Right lobe of liver (tissue), 6 donors: ENCODE data around the gene IL36G. TPM values are rescaled to one million over a fixed set of nuclear protein-coding genes. Genes with fewer than 3 reads are reported as not detected.

ENCODE experiments used
- ATAC-seq, 4 donors: fragments of 200-7000 bp; cut with Tn5 transposase; one replicate each; pipeline ENCODE4 v1.9.1; 2020; ENCODE audit warnings: mild to moderate bottlenecking in 4 of 4, moderate library complexity in 4 of 4
- DNase-seq, 3 donors: peaks; one replicate each; pipeline ENCODE4 v3.0.0-alpha.2; 2020
- H3K27ac ChIP-seq, 3 donors: fragments of 200-600 bp; one replicate each; pipeline ENCODE4 v1.8.0; 2022
- H3K27me3 ChIP-seq, 2 donors: fragments of 200-600 bp; one replicate each; pipeline ENCODE4 v1.8.0; 2022
- H3K36me3 ChIP-seq, 4 donors: fragments of 200-600 bp; sonication (generic) in 1 of 4; one replicate each; pipeline versions ENCODE4 v1.5.1 to v1.8.0; 2017 to 2022; ENCODE audit warnings: control low read depth in 1 of 4
- H3K4me1 ChIP-seq, 4 donors: fragments of 200-600 bp; sonication (generic) in 1 of 4; one replicate each; pipeline versions ENCODE4 v1.5.1 to v1.8.0; 2017 to 2022; ENCODE audit warnings: control low read depth in 1 of 4
- H3K4me3 ChIP-seq, 3 donors: fragments of 200-600 bp; one replicate each; pipeline ENCODE4 v1.8.0; 2022
- H3K9me3 ChIP-seq, 4 donors: fragments of 200-600 bp; sonication (generic) in 1 of 4; one replicate each; pipeline versions ENCODE4 v1.5.1 to v1.8.0; 2017 to 2022; ENCODE audit warnings: control low read depth in 1 of 4
- POLR2A ChIP-seq: fragments of 450-650 bp; IDR thresholded peaks from one replicate; pipeline ENCODE4 v1.6.1; 2017; ENCODE audit warnings: antibody characterized with exemption, mild to moderate bottlenecking
- WGBS: methylation state at CpG from one replicate; pipeline ENCODE4 v1.1.6; 2018; ENCODE audit warnings: low coverage, low lambda C conversion rate; ENCODE audit not compliant: insufficient coverage; ENCODE audit errors: missing lambda C conversion rate; 5-methylcytosine and 5-hydroxymethylcytosine counted together
- intact Hi-C, 2 donors: fragments of 100-400 bp; cut with DNase I; formaldehyde crosslinking; loops; one replicate each; pipeline versions ENCODE4 v1.11.2 to v1.14.1; 2022
- total RNA-seq, 6 experiments: library from RNA; depleted of rRNA in 2 of 6; stranded (reverse); fragments of >200 nt in 2 of 6; fragmentation: NEBNext Ultra II Directional in 3 of 6; extraction: Animal tissue kit (Norgen Biotek cat#: 25700) in 3 of 6; gene quantifications; one replicate each; pipeline versions ENCODE4 v1.1.0 to v1.2.4, GENCODE V29; 2016 to 2023
- TF ChIP-seq, protein P1 (sequence below), 4 donors: fragments of 200-600 bp in 3 of 4; fragments of 450-650 bp in 1 of 4; IDR thresholded peaks; one replicate each; pipeline versions ENCODE4 v1.5.1 to v1.8.0; 2016 to 2022; ENCODE audit warnings: antibody characterized with exemption in 4 of 4, mild to moderate bottlenecking in 2 of 4
- donor health status: DM: no; HTN: yes; CAD: no.
- donor health status: DM: no; HTN: no; CAD: no.
- donor health status: DM: no; HTN: no; CAD: no.
- donor health status: DM: no; HTN: yes; CAD: no.
- donor health status: DM: no; HTN: yes; CAD: no.

IL36G gene
- total RNA-seq, 6 experiments from 2014 or later, result not detected

DNA sequence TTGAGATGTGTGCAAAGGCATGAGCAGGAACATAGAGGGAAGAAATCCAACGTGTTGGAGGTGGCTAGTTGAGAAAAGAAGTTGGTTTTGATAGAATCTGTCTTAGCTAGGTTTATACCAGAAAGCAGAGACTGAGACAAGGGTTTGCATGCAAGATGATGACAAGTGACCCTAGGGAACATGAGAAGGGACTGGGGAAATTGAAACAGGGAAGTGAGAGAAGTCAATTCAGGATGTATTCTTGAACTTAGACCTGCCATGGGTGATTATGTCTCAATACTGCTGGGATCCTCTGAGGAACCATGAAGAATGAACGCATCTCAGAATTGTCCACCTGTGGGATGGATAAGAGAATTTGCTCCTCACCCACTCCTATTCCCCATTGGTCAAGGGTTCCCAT is 47.9 kb downstream of the IL36G start:
- Histone ChIP-seq H3K4me3 (no peak overlapping the region), H3K27ac (no peak overlapping the region), H3K4me1 (no peaks in the 10 kb centered on the region), H3K9me3 (no peaks in the 10 kb centered on the region), H3K36me3 (no peaks in the 10 kb centered on the region), H3K27me3 (no peaks in the 10 kb centered on the region)
- WGBS, result 7% methylated on average over 1 of the region's 2 CpGs
- TF ChIP-seq POLR2A, result no peak
- TF ChIP-seq, protein P1, sequence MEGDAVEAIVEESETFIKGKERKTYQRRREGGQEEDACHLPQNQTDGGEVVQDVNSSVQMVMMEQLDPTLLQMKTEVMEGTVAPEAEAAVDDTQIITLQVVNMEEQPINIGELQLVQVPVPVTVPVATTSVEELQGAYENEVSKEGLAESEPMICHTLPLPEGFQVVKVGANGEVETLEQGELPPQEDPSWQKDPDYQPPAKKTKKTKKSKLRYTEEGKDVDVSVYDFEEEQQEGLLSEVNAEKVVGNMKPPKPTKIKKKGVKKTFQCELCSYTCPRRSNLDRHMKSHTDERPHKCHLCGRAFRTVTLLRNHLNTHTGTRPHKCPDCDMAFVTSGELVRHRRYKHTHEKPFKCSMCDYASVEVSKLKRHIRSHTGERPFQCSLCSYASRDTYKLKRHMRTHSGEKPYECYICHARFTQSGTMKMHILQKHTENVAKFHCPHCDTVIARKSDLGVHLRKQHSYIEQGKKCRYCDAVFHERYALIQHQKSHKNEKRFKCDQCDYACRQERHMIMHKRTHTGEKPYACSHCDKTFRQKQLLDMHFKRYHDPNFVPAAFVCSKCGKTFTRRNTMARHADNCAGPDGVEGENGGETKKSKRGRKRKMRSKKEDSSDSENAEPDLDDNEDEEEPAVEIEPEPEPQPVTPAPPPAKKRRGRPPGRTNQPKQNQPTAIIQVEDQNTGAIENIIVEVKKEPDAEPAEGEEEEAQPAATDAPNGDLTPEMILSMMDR (IDR thresholded peaks at IDR 0.05), result no peak
- DNase-seq (no peak), ATAC-seq (no peak)
- intact Hi-C loops, result no loop called here

DNA sequence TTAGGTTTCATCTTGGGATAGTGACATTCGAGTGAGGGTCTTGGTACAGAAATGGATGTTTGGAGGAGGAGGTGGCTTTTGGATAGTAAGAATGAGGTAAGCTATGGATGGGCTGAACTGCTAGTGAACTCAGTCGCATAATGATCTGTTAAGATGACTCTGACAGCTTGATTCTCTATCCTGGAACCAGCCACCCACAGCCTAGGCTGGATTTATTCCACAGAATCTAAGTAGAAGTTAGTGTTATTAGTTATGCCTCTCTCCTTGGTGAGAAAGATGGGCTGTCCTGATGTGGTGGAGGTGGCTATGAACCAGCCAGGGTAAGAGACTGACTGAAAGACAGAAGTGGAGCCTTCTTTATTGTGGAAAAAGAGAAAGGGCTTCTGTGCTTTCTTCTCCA is 49.9 kb downstream of the IL36G start:
- Histone ChIP-seq H3K9me3 (no peaks in the 10 kb centered on the region), H3K27me3 (no peaks in the 10 kb centered on the region), H3K4me1 (no peaks in the 10 kb centered on the region), H3K36me3 (no peaks in the 10 kb centered on the region), H3K4me3 (no peak overlapping the region), H3K27ac (no peak overlapping the region)
- WGBS, result 48% methylated on average over 2 of the region's 2 CpGs
- TF ChIP-seq POLR2A, result no peak
- TF ChIP-seq, protein P1 (IDR thresholded peaks at IDR 0.05), result no peak
- ATAC-seq (no peak), DNase-seq (no peak)
- intact Hi-C loops, result no loop called here

DNA sequence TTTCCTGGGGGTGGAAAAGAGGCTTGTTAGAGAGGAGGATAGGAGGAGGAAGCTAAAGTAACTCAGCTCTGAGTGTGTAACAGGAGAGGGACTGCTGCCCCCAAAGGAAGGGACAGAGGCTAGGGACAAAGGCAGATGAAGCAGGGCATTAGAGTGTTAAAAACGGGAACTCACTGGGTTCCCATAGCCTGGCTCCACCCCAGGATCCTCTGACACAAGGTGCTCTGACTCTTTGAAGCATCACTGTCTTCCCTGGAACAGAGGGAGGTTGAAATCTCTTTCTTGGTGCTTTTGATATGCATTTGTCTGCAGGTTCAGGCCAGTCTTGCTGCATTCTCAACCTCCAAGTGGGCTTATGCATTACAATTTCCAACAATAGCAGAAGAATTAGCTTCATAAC is 50.3 kb downstream of the IL36G start:
- ATAC-seq, result no peak
- no peak overlapping the region for H3K4me3 ChIP-seq
- DNase-seq, result no peak
- H3K36me3 ChIP-seq, result no peaks in the 10 kb centered on the region
- TF ChIP-seq POLR2A, result no peak
- TF ChIP-seq, protein P1 (IDR thresholded peaks at IDR 0.05), result no peak
- intact Hi-C loops, result no loop called here
- no peaks in the 10 kb centered on the region for H3K27me3 ChIP-seq
- WGBS, result 0% methylated on average over 1 of the region's 1 CpG
- no peaks in the 10 kb centered on the region for H3K9me3 ChIP-seq
- H3K27ac ChIP-seq, result no peak overlapping the region
- H3K4me1 ChIP-seq, result no peaks in the 10 kb centered on the region

DNA sequence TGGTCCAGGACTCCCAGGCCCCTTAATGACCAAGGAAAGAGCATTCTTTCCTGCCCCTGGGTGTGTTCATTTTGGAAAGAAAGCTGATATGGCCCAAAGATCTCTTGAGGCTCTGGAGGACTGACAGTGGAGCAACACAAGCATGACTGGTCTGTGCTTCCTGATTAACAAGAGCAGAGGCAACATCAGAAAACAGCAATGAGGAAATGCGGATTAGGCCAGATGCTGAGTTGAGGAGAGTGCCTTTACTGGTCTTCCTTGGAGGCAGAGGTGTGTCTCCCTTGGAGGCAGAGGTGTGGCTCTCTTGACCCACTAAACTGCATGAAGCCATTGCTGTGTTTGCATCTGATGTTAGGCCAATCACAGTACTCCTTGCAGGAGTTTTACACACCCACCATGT is 54.9 kb downstream of the IL36G start:
- no peaks in the 10 kb centered on the region for H3K4me1 ChIP-seq
- intact Hi-C loops, result no loop called here
- no peak overlapping the region for H3K4me3 ChIP-seq
- ATAC-seq (no peak), DNase-seq (no peak)
- no peaks in the 10 kb centered on the region for H3K9me3 ChIP-seq
- no peaks in the 10 kb centered on the region for H3K27me3 ChIP-seq
- H3K36me3 ChIP-seq, result no peaks in the 10 kb centered on the region
- WGBS, result no CpG with 5 or more reads among the region's 1 CpG
- TF ChIP-seq, protein P1 (IDR thresholded peaks at IDR 0.05), result no peak
- no peak for TF ChIP-seq POLR2A
- H3K27ac ChIP-seq, result no peak overlapping the region

DNA sequence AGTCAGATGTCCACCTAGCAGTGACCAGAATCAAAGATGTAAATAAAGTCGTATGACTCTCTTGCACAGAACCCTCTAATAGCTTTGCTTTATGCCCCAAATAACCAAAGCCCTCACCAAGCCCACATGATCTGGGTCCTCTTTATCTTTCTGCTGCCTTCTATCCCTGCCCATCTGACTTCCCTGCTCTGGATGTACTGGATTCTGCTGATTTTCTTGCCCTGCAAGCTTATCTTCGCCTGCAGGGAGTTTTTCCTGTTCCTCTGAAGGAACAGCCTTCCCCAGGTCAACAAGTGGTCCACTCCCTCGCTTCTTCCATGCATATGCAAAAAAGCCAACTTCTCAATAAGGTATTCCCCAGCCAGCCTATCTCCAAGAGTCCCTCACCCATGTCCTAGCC is 56.2 kb downstream of the IL36G start:
- no peak for ATAC-seq
- 68% methylated on average over 3 of the region's 3 CpGs for WGBS
- Histone ChIP-seq H3K27ac (no peak overlapping the region), H3K4me1 (peaks cover 0 to 2% (median 0%) of the 10 kb centered on the region in 4 donors), H3K27me3 (no peaks in the 10 kb centered on the region), H3K4me3 (no peak overlapping the region), H3K9me3 (no peaks in the 10 kb centered on the region), H3K36me3 (no peaks in the 10 kb centered on the region)
- no peak for DNase-seq
- intact Hi-C loops, result no loop called here
- TF ChIP-seq POLR2A, result no peak
- TF ChIP-seq, protein P1 (IDR thresholded peaks at IDR 0.05), result no peak
